Measurements from ENCODE around the gene ADRA2C.

Gene ADRA2C

DNA sequence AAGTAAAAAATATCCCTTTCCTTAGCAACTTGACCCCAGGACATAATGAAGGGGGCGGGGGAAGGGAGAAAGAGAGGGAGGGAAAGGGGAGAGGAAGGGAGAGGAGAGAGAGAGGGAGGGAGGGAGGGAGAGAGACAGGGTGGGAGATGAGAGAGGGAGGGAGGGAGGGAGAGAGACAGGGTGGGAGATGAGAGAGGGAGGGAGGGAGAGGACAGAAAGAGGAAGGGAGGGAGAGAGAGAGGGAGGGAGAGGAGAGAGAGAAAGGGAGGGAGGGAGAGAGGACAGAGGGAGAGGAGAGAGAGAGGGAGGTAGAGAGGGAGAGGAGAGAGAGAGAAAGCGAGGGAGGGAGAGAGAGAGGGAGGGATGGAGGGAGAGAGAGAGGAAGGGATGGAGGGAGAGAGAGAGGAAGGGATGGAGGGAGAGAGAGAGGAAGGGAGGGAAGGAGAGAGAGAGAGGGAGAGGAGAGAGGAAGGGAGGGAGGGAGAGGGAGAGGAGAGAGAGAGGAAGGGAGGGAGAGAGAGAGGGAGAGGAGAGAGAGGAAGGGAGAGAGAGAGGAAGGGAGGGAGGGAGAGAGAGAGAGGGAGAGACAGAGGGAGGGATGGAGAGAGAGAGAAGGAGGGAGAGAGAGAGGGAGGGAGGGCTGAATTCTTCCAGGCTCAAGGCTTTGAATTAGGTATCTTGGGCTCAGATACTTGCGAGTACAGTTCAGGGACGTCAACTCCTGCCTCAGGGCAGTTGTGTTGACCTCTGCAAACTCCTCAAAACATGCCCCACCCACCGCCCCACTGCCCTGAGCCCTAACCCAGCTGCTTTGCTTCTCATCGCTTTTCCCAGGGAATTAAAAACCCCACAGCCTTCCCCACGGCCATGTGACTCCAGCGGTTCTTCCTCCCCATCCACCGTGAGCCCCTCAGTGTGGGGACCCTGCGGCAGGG, 40.0 kb upstream of the ADRA2C start:
- in situ Hi-C loops (cut with HindIII; ENCODE audit: low pct_unique_long_range_greater_than_20kb, low sequenced_read_pairs): no loop called here
- DNase-seq (ENCODE audit: low read depth in 1 of 2, low spot score in 1 of 2): no peak
- TF ChIP-seq JUND (IDR thresholded peaks at IDR 0.05; ENCODE audit: low read depth): no peak

DNA sequence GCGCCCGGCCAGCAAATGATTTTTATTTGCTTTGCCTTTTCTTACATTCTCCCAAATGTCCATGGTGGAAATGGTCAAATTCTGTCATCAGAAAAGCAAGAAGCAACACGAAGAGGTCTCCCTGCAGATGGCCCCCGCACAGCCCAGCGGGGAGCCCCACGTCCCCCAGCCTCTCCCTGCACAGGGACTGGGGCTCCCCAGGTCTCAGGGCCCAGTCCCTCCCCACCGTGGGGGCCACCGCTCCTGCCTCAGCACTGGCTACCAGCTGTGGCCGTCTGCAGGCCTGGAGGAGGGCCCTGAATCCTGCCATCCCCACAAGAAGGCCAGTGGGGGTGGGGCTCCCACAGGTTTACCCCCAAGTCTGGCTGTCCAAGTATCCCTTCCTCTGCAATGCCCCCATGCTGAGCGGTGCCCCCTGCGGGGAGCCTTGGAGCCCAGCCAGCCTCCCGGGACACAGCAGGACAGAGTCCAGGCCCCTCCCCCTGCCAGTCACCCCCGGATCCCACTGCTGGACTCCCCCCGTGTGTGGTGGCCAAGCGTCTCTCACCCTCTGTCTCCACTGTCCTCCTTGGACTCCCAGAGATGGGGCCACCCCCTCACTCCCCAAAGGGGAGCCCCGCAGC, 38.2 kb upstream of the ADRA2C start:
- in situ Hi-C loops (cut with HindIII; ENCODE audit: low pct_unique_long_range_greater_than_20kb, low sequenced_read_pairs): no loop called here
- no peak for DNase-seq (ENCODE audit: low read depth in 1 of 2, low spot score in 1 of 2)

DNA sequence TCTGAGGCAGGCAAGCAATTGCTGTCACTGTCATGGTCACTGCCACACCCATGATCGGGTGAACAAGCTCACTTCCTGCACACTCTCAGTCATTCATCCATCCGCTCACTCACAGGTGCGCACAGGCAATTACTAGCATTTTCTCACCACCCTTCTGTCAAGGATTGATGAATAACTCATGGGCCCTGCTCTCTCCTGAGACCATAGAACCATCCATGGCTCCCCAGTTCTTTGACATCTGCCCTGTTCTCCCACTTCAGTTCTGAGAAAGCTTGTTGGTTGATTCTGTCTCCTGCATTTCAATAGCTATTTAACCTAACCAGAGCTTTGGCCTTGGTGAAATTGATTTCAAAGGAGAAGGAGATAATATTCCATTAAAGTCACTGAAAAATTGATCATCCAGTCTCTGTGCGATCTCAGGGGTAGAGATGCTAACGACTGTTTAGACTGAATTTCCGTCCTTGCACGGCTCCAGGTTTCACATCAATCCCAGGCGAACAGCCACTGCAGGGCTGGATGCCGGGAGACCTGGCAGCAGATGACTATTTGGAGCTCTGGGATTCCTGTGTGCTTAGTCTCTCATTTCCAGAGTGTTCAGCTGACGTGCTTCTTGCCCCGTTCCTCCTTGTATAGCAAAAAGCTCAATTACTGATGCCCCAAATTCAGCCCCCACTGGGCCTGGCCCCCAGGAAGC, 36.9 kb upstream of the ADRA2C start:
- no peak for DNase-seq (ENCODE audit: low read depth in 1 of 2, low spot score in 1 of 2)
- TF ChIP-seq JUND (IDR thresholded peaks at IDR 0.05; ENCODE audit: low read depth): no peak
- in situ Hi-C loops (cut with HindIII; ENCODE audit: low pct_unique_long_range_greater_than_20kb, low sequenced_read_pairs): no loop called here

More for the DNA sequence above, 38.2 kb upstream of the ADRA2C start:
- TF ChIP-seq JUND (IDR thresholded peaks at IDR 0.05; ENCODE audit: low read depth): no peak

DNA sequence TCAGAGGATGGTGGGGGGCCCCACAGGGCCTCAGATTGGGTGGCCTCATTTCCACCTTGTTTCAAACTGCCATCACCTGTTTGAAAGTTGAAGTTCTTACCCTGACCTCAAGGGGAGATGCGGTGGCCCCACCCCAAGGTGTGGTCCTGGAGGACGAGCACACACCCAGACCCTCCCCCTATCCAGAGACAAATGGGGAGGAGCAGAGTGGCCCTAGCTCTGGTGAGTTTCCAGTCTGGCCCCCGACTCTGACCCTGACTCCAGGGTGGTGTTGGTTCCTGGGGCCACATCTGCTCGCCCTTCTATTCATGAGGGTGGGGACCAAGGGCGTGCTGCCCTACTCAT, 36.3 kb upstream of the ADRA2C start:
- no peak for TF ChIP-seq JUND (IDR thresholded peaks at IDR 0.05; ENCODE audit: low read depth)
- in situ Hi-C loops (cut with HindIII; ENCODE audit: low pct_unique_long_range_greater_than_20kb, low sequenced_read_pairs): no loop called here
- DNase-seq (ENCODE audit: low read depth in 1 of 2, low spot score in 1 of 2): no peak

DNA sequence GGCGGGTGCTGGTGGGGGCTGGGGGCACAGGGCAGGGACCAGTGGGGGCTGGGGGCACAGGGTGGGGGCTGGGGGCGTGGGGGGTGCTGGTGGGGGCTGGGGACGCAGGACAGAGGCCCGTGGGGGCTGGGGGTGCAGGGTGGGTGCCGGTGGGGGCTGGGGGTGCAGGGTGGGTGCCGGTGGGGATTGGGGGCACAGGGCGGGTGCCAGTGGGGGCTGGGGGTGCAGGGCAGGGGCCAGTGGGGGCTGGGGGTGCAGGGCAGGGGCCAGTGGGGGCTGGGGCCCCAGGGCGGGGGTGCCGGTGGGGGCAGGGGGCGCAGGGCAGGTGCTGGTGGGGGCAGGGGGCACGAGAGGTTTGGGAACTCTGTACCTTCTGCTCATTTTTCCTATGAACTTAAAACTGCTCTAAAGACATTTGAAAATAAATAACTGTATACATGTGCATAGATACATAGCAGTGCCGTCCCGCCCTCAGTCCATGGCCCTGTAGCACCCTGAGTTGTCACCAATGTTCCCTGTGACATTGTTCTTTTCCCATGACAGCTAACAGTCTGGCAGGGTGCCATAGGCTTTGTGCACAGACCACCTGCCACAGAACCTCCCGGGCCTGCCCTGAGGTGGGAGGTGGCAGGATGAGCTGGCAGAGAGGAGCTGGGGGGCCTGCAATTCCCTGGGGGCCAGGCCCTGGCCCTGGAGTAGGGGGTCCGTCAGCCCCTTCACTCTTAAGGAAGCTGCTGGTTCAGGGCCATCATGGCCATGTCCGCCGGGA, 35.6 kb upstream of the ADRA2C start:
- DNase-seq (ENCODE audit: low read depth in 1 of 2, low spot score in 1 of 2): no peak
- TF ChIP-seq JUND (IDR thresholded peaks at IDR 0.05; ENCODE audit: low read depth): no peak
- in situ Hi-C loops (cut with HindIII; ENCODE audit: low pct_unique_long_range_greater_than_20kb, low sequenced_read_pairs): no loop called here

DNA sequence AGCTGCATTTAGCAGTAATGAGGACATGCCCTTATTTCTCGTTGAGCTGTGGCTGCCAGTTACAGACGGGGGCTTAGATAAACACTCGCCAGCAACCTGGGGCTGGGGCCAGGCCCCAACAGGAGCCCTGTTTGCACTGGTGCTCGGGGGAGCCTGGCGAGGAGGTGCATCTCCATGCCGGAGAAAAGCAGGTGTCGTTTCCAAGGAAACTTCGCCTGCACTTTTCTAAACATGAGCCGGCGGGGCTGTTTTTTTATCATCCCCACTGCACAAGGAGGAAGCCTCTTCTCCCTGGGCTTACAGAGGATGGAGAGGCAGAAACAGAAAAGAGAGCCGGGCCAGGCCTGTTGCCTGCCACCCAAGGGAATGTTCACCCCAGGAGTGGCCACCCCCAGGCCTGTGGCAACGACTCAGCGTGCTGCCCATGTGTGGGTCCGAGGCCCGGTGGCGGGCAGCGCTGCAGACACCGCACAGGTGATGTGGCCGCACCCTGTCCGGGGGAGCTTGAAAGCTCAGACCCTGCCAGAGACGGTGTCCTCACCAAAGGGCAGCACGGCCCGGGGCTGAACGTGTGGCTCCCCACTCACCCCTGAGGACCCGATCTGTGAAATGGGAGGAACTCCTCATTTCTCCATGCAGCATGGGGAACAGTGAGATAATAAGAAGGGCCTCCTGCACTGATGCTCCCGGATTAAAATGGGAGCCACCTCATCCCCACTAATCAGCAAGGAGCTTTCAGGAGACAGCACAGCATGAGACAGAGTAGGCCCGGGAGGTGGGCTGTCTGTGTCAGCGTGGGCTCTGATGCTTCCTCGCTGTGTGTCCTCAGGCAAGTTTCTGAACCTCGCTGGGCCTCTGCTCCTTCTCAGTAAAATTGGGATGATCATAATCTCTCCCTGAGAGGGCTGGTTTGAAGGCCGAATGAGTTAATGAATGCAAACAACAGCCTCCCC, 33.8 kb upstream of the ADRA2C start:
- in situ Hi-C loops (cut with HindIII; ENCODE audit: low pct_unique_long_range_greater_than_20kb, low sequenced_read_pairs): no loop called here
- no peak for DNase-seq (ENCODE audit: low read depth in 1 of 2, low spot score in 1 of 2)
- TF ChIP-seq JUND (IDR thresholded peaks at IDR 0.05; ENCODE audit: low read depth): no peak

DNA sequence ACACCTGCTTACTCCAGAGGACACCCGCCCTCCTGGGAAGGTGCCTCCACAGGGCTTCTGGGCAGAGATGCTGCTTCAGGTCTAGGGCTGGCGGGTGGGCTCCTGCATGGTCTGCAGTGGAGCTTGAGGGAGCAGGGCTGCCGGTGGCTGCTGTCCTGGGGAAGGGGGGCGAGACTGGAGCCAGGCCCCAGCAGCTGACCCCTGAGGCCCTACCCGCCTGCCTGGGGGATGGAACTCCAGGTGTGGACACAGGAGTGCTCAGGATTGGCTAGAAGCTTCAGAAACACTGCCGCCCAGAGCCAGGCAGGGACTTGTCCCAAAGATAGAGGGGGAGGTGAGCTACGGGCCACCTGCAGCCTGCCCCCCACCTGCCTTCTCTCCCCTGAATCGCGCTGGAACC, 33.0 kb upstream of the ADRA2C start:
- no peak for DNase-seq (ENCODE audit: low read depth in 1 of 2, low spot score in 1 of 2)
- in situ Hi-C loops (cut with HindIII; ENCODE audit: low pct_unique_long_range_greater_than_20kb, low sequenced_read_pairs): no loop called here
- TF ChIP-seq JUND (IDR thresholded peaks at IDR 0.05; ENCODE audit: low read depth): no peak

DNA sequence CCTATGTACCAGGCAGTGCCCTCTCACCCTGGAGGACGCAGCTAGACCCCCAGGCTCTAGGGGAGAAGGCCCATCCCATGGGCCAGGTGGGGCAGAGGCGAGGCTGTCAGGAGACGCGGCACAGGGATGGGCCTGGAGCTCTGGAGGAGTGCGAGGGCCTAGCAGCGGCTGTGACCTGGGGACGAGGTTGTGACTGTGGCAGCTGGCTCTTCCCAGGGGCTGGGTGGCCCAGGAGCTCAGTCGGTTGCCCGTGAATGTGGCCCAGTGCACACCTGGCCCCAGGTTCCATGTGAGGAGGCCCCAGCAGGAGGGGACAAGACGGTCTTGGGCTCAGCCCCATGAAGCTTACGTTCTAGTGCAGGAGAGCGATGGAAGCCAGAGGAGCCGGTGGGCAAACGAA, 31.0 kb upstream of the ADRA2C start:
- in situ Hi-C loops (cut with HindIII; ENCODE audit: low pct_unique_long_range_greater_than_20kb, low sequenced_read_pairs): no loop called here
- no peak for TF ChIP-seq JUND (IDR thresholded peaks at IDR 0.05; ENCODE audit: low read depth)
- DNase-seq (ENCODE audit: low read depth in 1 of 2, low spot score in 1 of 2): no peak

DNA sequence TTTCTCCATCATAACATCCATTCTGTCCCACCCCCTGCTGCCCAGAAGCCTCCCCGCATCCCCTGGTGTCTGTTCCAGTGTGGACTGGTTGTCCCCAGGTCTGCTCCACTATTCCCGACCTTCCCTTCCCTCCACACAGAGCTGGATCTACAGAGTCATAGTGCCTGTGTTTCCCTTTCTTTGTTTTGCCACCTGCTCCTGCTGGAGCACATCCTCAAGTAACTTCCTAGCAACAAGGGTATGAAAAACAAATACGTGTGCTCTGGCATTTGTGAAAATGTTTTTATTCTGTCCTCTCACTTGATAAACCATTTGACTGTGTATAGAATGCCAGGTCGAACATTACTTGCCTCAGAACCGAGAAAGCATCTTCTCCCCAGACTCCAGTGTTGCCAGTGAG, 29.9 kb upstream of the ADRA2C start:
- in situ Hi-C loops (cut with HindIII; ENCODE audit: low pct_unique_long_range_greater_than_20kb, low sequenced_read_pairs): no loop called here
- TF ChIP-seq JUND (IDR thresholded peaks at IDR 0.05; ENCODE audit: low read depth): no peak
- DNase-seq (ENCODE audit: low read depth in 1 of 2, low spot score in 1 of 2): no peak

DNA sequence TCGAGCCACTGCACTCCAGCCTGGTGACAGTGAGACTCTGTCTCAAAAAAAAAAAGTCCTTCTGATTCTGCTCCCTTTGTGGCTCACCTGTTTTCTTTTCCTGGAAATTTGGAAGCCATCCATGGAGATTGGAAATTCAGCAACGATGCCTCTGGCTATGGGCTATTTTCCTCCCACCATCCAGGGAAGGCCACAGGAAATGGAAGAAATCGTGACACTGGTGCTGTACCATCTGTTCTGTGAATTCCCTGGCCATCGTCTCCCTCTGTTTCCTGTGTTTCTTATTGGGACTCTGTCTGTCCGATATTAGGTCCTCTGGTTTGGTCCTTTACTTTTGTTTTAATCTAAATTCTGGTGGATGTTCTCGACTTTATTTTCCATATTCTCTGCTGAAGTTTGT, 29.4 kb upstream of the ADRA2C start:
- in situ Hi-C loops (cut with HindIII; ENCODE audit: low pct_unique_long_range_greater_than_20kb, low sequenced_read_pairs): no loop called here
- TF ChIP-seq JUND (IDR thresholded peaks at IDR 0.05; ENCODE audit: low read depth): no peak
- DNase-seq (ENCODE audit: low read depth in 1 of 2, low spot score in 1 of 2): no peak

DNA sequence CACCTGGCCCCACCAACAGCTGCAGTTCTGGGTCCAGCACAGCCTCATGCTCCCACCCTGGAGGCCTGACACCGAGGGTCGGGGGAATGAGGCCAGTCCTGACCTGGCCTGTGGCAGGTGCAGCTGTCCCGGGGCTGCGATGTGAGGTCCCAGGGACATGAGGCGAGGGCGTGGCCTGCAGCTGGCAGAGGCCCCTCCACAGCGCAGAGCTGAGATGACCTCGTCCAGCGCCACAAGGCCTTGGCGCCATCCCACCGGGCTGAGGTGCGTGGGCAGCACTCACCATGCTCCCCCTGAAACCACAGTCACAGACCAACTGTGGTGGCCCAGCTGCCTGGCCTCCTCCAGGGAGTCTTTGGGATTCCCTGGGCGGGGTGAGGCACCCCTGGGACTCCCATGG, 26.6 kb upstream of the ADRA2C start:
- in situ Hi-C loops (cut with HindIII; ENCODE audit: low pct_unique_long_range_greater_than_20kb, low sequenced_read_pairs): no loop called here
- DNase-seq (ENCODE audit: low read depth in 1 of 2, low spot score in 1 of 2): no peak

More for the DNA sequence above, 26.6 kb upstream of the ADRA2C start:
- no peak for TF ChIP-seq JUND (IDR thresholded peaks at IDR 0.05; ENCODE audit: low read depth)

Data from T47D (cell line).